Fibroblast of lung (primary cell): ENCODE data around the gene PLA2G1B.

Experiments
- CTCF ChIP-seq, 2 donors: IDR thresholded peaks in 1 of 2; conservative IDR thresholded peaks in 1 of 2; 1 replicate in 1 of 2; 2 replicates in 1 of 2; pipeline ENCODE4 v1.5.1; 2011 to 2012; ENCODE audit warnings: low read length in 2 of 2, control low read depth in 1 of 2, inconsistent platforms in 1 of 2, low read depth in 1 of 2, mild to moderate bottlenecking in 1 of 2
- EZH2 ChIP-seq: IDR thresholded peaks from 2 replicates; pipeline ENCODE4 v1.5.1; 2012; ENCODE audit warnings: low read length, control low read depth, mild to moderate bottlenecking; ENCODE audit errors: missing control alignments

- TF ChIP-seq CTCF (conservative IDR thresholded peaks at IDR 0.05 in 1 of 2, IDR thresholded peaks at IDR 0.05 in 1 of 2; ENCODE audit: low read depth in 1 of 2, low read length in 2 of 2): no peak
- TF ChIP-seq EZH2: no peak
Measured at GRCh38 chr12:120352117-120352516, 24.5 kb upstream of the PLA2G1B start.
